Fibroblast of the aortic adventitia (primary cell): ENCODE results near the gene CDCP2. TPM values are rescaled to one million over a fixed set of nuclear protein-coding genes. Genes with fewer than 3 reads are reported as not detected.

Source experiments
- DNase-seq: peaks from one replicate; pipeline ENCODE4 v3.0.0-alpha.2; 2010; ENCODE audit warnings: low read depth
- H3K4me3 ChIP-seq: 2 replicates; pipeline ENCODE4 v1.5.1; 2011; ENCODE audit warnings: low read depth, mild to moderate bottlenecking, control low read depth, low read length, moderate library complexity
- CTCF ChIP-seq: IDR thresholded peaks from 2 replicates; pipeline ENCODE4 v1.5.1; 2011; ENCODE audit warnings: mild to moderate bottlenecking, low read length, control low read depth, inconsistent platforms; ENCODE audit not compliant: insufficient read depth
- total RNA-seq: library from RNA; depleted of rRNA; stranded (reverse); fragments of >200 nt; gene quantifications from 2 replicates; pipeline ENCODE4 v1.2.3, GENCODE V29; 2012; ENCODE audit warnings: low replicate concordance

The CDCP2 gene
- total RNA-seq, 1 donor: not detected

GRCh38 chr1:54139711-54140110, 13.1 kb downstream of the CDCP2 start:
- TF ChIP-seq CTCF: no peak
- DNase-seq: no peak
- H3K4me3 ChIP-seq: no peak overlapping the region

- DNase-seq: no peak
- no peak overlapping the region for H3K4me3 ChIP-seq
- TF ChIP-seq CTCF: no peak
Observed at GRCh38 chr1:54138994-54139393, 13.8 kb downstream of the CDCP2 start.

GRCh38 chr1:54137534-54138061, 15.2 kb downstream of the CDCP2 start:
- H3K4me3 ChIP-seq: no peak overlapping the region
- TF ChIP-seq CTCF: no peak
- peak; percentile 19 for DNase-seq

- DNase-seq: no peak
- H3K4me3 ChIP-seq: no peak overlapping the region
- TF ChIP-seq CTCF: no peak
Observed at GRCh38 chr1:54136963-54137533, 15.8 kb downstream of the CDCP2 start.

GRCh38 chr1:54136269-54136896, 16.4 kb downstream of the CDCP2 start:
- TF ChIP-seq CTCF: no peak
- DNase-seq: no peak
- H3K4me3 ChIP-seq: no peak overlapping the region

GRCh38 chr1:54135436-54136120, 17.2 kb downstream of the CDCP2 start:
- no peak for DNase-seq
- no peak for TF ChIP-seq CTCF
- no peak overlapping the region for H3K4me3 ChIP-seq
